ENCODE results near the gene MBLAC1.

The MBLAC1 gene

GRCh38 chr7:100126931-100127865, at the start of gene MBLAC1:
MBLAC1 (plus strand) TSS chr7:100126967; CDS start chr7:100127396, 429 bp downstream.
- peak; percentile 65 for DNase-seq (ENCODE audit: low read depth)

GRCh38 chr7:100077205-100077604, 49.6 kb upstream of the MBLAC1 start:
- no peak for DNase-seq (ENCODE audit: low read depth)

GRCh38 chr7:100079024-100079560, 47.7 kb upstream of the MBLAC1 start:
- no peak for DNase-seq (ENCODE audit: low read depth)

GRCh38 chr7:100080907-100081534, 45.7 kb upstream of the MBLAC1 start:
- DNase-seq (ENCODE audit: low read depth) = no peak

GRCh38 chr7:100081535-100082102, 45.1 kb upstream of the MBLAC1 start, which contains the start of gene ZNF3:
ZNF3 (minus strand) TSS chr7:100081723; CDS start chr7:100077357, 4,366 bp downstream.
- DNase-seq (ENCODE audit: low read depth) = peak; percentile 92

GRCh38 chr7:100082978-100083377, 43.8 kb upstream of the MBLAC1 start:
- no peak for DNase-seq (ENCODE audit: low read depth)

- no peak for DNase-seq (ENCODE audit: low read depth)
Observed at GRCh38 chr7:100085515-100085914, 41.3 kb upstream of the MBLAC1 start.

- peak; percentile 99 for DNase-seq (ENCODE audit: low read depth)
Observed at GRCh38 chr7:100087055-100087750, 39.6 kb upstream of the MBLAC1 start.

GRCh38 chr7:100088095-100088620, 38.6 kb upstream of the MBLAC1 start:
- DNase-seq (ENCODE audit: low read depth) = no peak

GRCh38 chr7:100088621-100089457, 37.9 kb upstream of the MBLAC1 start, which contains the start of gene COPS6:
COPS6 (plus strand) TSS chr7:100088969; CDS start chr7:100088991, 22 bp downstream.
- DNase-seq (ENCODE audit: low read depth) = no peak

- no peak for DNase-seq (ENCODE audit: low read depth)
Observed at GRCh38 chr7:100089458-100090196, 37.1 kb upstream of the MBLAC1 start.

- no peak for DNase-seq (ENCODE audit: low read depth)
Observed at GRCh38 chr7:100090527-100091410, 36.0 kb upstream of the MBLAC1 start.

- DNase-seq (ENCODE audit: low read depth) = no peak
Observed at GRCh38 chr7:100091411-100092181, 35.2 kb upstream of the MBLAC1 start.

- no peak for DNase-seq (ENCODE audit: low read depth)
Observed at GRCh38 chr7:100093054-100093453, 33.7 kb upstream of the MBLAC1 start.

- no peak for DNase-seq (ENCODE audit: low read depth)
Observed at GRCh38 chr7:100093498-100093897, 33.3 kb upstream of the MBLAC1 start.

- no peak for DNase-seq (ENCODE audit: low read depth)
Observed at GRCh38 chr7:100093925-100094486, 32.8 kb upstream of the MBLAC1 start.

- no peak for DNase-seq (ENCODE audit: low read depth)
Observed at GRCh38 chr7:100095289-100095688, 31.5 kb upstream of the MBLAC1 start.

- no peak for DNase-seq (ENCODE audit: low read depth)
Observed at GRCh38 chr7:100095704-100096103, 31.1 kb upstream of the MBLAC1 start.

All from GM04503 (cell line).